Neural cell (in vitro differentiated cells): Measurements from ENCODE around the gene NBDY. TPM values are rescaled to one million over a fixed set of nuclear protein-coding genes. Genes with fewer than 3 reads are reported as not detected.

ENCODE experiments used
- H2AFZ ChIP-seq: fragments of 200-600, 300-800 bp; sonication (generic), shearing (Covaris generic); 2 replicates; pipeline ENCODE4 v1.6.0; 2014; ENCODE audit warnings: low read depth, mild to moderate bottlenecking, antibody characterized with exemption, low read length, moderate library complexity
- H3F3A ChIP-seq: fragments of 200-600 bp; shearing (Covaris generic); 2 replicates; pipeline ENCODE4 v1.6.1; 2016; ENCODE audit warnings: mild to moderate bottlenecking, moderate library complexity, mixed read lengths, antibody characterized with exemption, low read length; ENCODE audit not compliant: insufficient read depth, poor library complexity, severe bottlenecking
- H3K27ac ChIP-seq: fragments of 200-600, 300-800 bp; sonication (generic), shearing (Covaris generic); 2 replicates; pipeline ENCODE4 v1.5.1; 2014; ENCODE audit warnings: mild to moderate bottlenecking, low read length, moderate library complexity
- H3K27me3 ChIP-seq: fragments of 300-800, 200-600 bp; sonication (generic), shearing (Covaris generic); 2 replicates; pipeline ENCODE4 v1.6.0; 2014; ENCODE audit warnings: mild to moderate bottlenecking, low read depth, low read length, moderate library complexity; ENCODE audit not compliant: insufficient read depth
- H3K36me3 ChIP-seq: fragments of 300-800, 200-600 bp; sonication (generic), shearing (Covaris generic); 2 replicates; pipeline ENCODE4 v1.5.1; 2014; ENCODE audit warnings: mild to moderate bottlenecking, antibody characterized with exemption, low read length, moderate library complexity; ENCODE audit not compliant: insufficient read depth
- H3K4me2 ChIP-seq: fragments of 300-800, 200-600 bp; sonication (generic), shearing (Covaris generic); 2 replicates; pipeline ENCODE4 v1.6.0; 2014; ENCODE audit warnings: mild to moderate bottlenecking, low read length
- H3K4me3 ChIP-seq: fragments of 300-800, 200-600 bp; sonication (generic), shearing (Covaris generic); 2 replicates; pipeline ENCODE4 v1.5.1; 2014; ENCODE audit warnings: mild to moderate bottlenecking, low read length, moderate library complexity
- H3K79me2 ChIP-seq: fragments of 200-600 bp; shearing (Covaris generic); replicated peaks from 2 replicates; pipeline ENCODE4 v1.6.0; 2014; ENCODE audit warnings: mild to moderate bottlenecking, low read length, moderate library complexity; ENCODE audit not compliant: insufficient read depth
- H3K9ac ChIP-seq: fragments of 300-800, 200-600 bp; sonication (generic), shearing (Covaris generic); 2 replicates; pipeline ENCODE4 v1.6.1; 2016; ENCODE audit warnings: mild to moderate bottlenecking, low read length, mixed read lengths
- H3K9me2 ChIP-seq: fragments of 200-600 bp; shearing (Covaris generic); 2 replicates; pipeline ENCODE4 v1.6.1; 2016; ENCODE audit warnings: mild to moderate bottlenecking, low read length, mixed read lengths; ENCODE audit not compliant: insufficient read depth
- H3K9me3 ChIP-seq: fragments of 200-600, 300-800 bp; sonication (generic), shearing (Covaris generic); 2 replicates; pipeline ENCODE4 v1.6.1; 2016; ENCODE audit warnings: mild to moderate bottlenecking, mixed run types, low read length, moderate library complexity, mixed read lengths
- H4K20me1 ChIP-seq: fragments of 200-600 bp; shearing (Covaris generic); 2 replicates; pipeline ENCODE4 v1.6.1; 2016; ENCODE audit warnings: mild to moderate bottlenecking, mixed run types; ENCODE audit not compliant: insufficient read depth
- CTCF ChIP-seq: fragments of 450-650 bp; IDR thresholded peaks from 2 replicates; pipeline ENCODE4 v1.5.1; 2014; ENCODE audit warnings: antibody characterized with exemption, mild to moderate bottlenecking, moderate library complexity; ENCODE audit not compliant: poor library complexity, severe bottlenecking
- EP300 ChIP-seq: fragments of 450-650 bp; conservative IDR thresholded peaks from 2 replicates; pipeline ENCODE4 v1.6.1; 2014; ENCODE audit warnings: antibody characterized with exemption, mild to moderate bottlenecking, moderate library complexity; ENCODE audit not compliant: poor library complexity, severe bottlenecking
- EZH2 ChIP-seq: fragments of 200-600, 300-800 bp; shearing (Covaris generic), sonication (generic); IDR thresholded peaks from 2 replicates; pipeline ENCODE4 v1.6.1; 2014; ENCODE audit warnings: antibody characterized with exemption, low read length, borderline replicate concordance, mild to moderate bottlenecking; ENCODE audit not compliant: insufficient read depth, poor library complexity, severe bottlenecking
- MXI1 ChIP-seq: fragments of 450-650 bp; conservative IDR thresholded peaks from 2 replicates; pipeline ENCODE4 v1.6.1; 2014; ENCODE audit warnings: antibody characterized with exemption, mild to moderate bottlenecking; ENCODE audit not compliant: poor library complexity, severe bottlenecking
- POLR2AphosphoS5 ChIP-seq: IDR thresholded peaks from 2 replicates; pipeline ENCODE4 v1.6.1; 2012
- RAD21 ChIP-seq: fragments of 450-650 bp; conservative IDR thresholded peaks from 2 replicates; pipeline ENCODE4 v1.6.1; 2014; ENCODE audit warnings: antibody characterized with exemption, mild to moderate bottlenecking, moderate library complexity
- REST ChIP-seq: IDR thresholded peaks from 2 replicates; pipeline ENCODE4 v1.6.1; 2012; ENCODE audit warnings: borderline replicate concordance
- SMC3 ChIP-seq: fragments of 450-650 bp; conservative IDR thresholded peaks from 2 replicates; pipeline ENCODE4 v1.6.1; 2014; ENCODE audit warnings: antibody characterized with exemption, mild to moderate bottlenecking, moderate library complexity; ENCODE audit not compliant: poor library complexity
- TAF1 ChIP-seq: IDR thresholded peaks from 2 replicates; pipeline ENCODE4 v1.6.1; 2012; ENCODE audit warnings: low read depth
- polyA plus RNA-seq: library from polyadenylated mRNA; depleted of rRNA; stranded (reverse); fragments of >200 nt; gene quantifications from 2 replicates; pipeline ENCODE4 v1.2.3, GENCODE V29; 2014

Gene NBDY
- polyA plus RNA-seq, 1 donor from 2014 or later: 29.7 TPM

DNA sequence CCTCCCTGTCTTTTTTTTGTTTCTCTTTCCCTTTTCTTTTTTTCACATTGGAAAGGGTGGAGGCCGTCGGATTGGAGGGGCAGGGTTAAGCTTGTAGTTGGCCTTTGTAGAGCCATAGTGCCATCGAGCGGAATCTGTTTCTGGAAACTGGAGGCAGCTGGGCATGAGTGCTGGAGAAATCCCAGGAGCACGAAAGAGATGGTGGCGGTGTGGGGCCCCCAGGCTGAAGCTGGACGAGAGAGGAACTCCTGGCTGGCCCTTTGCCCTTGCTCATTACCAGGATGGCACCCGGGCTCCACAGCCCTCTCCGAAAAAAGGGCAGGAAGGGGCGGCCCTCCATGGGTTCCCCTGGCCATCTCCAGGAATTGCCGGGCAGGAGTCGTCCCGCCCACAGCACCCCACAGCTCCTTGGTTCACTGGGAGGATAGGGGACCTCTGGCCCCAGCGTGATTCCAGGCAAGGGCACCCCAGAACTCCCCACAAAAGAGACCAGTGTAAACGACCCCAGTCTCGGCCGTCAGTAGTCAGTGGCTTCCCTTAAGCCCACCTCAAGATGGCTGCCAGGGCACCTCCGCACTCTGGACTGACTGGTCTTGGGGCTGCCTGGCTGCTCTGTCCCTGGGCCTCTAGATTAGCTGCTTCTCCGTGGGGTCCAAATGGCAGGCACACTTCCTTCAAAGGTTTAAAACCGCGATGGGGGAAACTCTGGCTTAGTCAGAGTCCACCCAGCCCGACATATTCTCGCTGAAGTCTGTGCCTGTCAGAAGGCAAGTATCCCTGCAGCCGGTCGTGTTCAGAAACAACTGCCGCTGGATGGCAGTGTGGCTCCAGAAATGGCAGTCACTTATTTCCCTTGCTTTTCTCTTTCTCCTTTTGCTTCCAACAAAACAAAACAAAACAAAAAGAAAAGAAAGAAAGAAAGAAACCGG lies 74.1 kb downstream of the NBDY start:
- H2AFZ ChIP-seq: no peak overlapping the region
- H3K27ac ChIP-seq: no peak overlapping the region

GRCh38 chrX:56803850-56804681 lies 75.0 kb downstream of the NBDY start:
- no peak overlapping the region for H3K4me3 ChIP-seq
- no peaks in the 10 kb centered on the region for H3F3A ChIP-seq
- TF ChIP-seq MXI1: no peak
- no peaks in the 10 kb centered on the region for H3K36me3 ChIP-seq
- no peaks in the 10 kb centered on the region for H3K9me2 ChIP-seq
- no peak overlapping the region for H2AFZ ChIP-seq
- H3K4me2 ChIP-seq: no peak overlapping the region
- H3K27me3 ChIP-seq: no peaks in the 10 kb centered on the region
- H3K27ac ChIP-seq: no peak overlapping the region
- H4K20me1 ChIP-seq: no peaks in the 10 kb centered on the region
- no peak overlapping the region for H3K9ac ChIP-seq
- H3K79me2 ChIP-seq: no peaks in the 10 kb centered on the region
- H3K9me3 ChIP-seq: no peaks in the 10 kb centered on the region

More for the DNA sequence above, 74.1 kb downstream of the NBDY start:
- Histone ChIP-seq H3K27me3 (no peaks in the 10 kb centered on the region), H3K4me3 (no peak overlapping the region), H3K9me2 (no peaks in the 10 kb centered on the region), H3K9ac (no peak overlapping the region), H3K4me2 (no peak overlapping the region), H3K79me2 (no peaks in the 10 kb centered on the region), H3K9me3 (no peaks in the 10 kb centered on the region), H4K20me1 (no peaks in the 10 kb centered on the region), H3F3A (no peaks in the 10 kb centered on the region), H3K36me3 (no peaks in the 10 kb centered on the region)
- TF ChIP-seq TAF1: no peak
- TF ChIP-seq POLR2AphosphoS5: no peak
- no peak for TF ChIP-seq MXI1
- TF ChIP-seq CTCF: no peak
- TF ChIP-seq RAD21: no peak
- TF ChIP-seq EP300: no peak

DNA sequence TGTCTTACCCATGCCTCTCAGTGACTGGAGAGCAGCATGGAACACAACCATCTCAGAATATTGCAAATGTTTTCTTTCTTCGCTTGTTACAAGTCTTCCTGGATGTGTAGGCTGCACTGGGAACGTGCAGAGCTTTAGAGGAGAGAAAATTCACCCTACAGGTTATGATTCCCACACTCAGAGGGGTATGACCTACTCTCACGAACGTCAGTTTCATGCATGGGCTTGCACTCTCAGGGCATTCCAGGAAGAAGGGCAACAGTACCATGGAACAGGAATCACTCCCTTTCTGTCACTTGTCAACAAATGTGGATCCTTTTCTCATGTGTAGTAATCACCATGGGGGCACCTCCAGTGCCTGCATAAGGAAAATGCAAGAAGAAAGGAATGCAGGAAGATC lies 75.8 kb downstream of the NBDY start:
- H2AFZ ChIP-seq: no peak overlapping the region
- H3F3A ChIP-seq: no peaks in the 10 kb centered on the region
- H3K36me3 ChIP-seq: no peaks in the 10 kb centered on the region
- H3K79me2 ChIP-seq: no peaks in the 10 kb centered on the region
- H4K20me1 ChIP-seq: no peaks in the 10 kb centered on the region
- H3K4me2 ChIP-seq: no peak overlapping the region
- no peaks in the 10 kb centered on the region for H3K9me3 ChIP-seq
- TF ChIP-seq EZH2 (no peak), REST (no peak), POLR2AphosphoS5 (no peak), MXI1 (no peak), EP300 (no peak), CTCF (no peak), TAF1 (no peak), RAD21 (no peak), SMC3 (no peak)
- no peak overlapping the region for H3K27ac ChIP-seq
- H3K9me2 ChIP-seq: no peaks in the 10 kb centered on the region
- no peaks in the 10 kb centered on the region for H3K27me3 ChIP-seq
- no peak overlapping the region for H3K4me3 ChIP-seq
- H3K9ac ChIP-seq: no peak overlapping the region
